HG02588 (cell line): ENCODE measurements around the gene PSENEN.
"Not testable (repeated sequence)": the region's sequence is repeated elsewhere in the genome, so short reads cannot be mapped to it uniquely, and the experiment has no call there.

ENCODE experiments used
- ATAC-seq: cut with Tn5 transposase; IDR thresholded peaks from one replicate; pipeline ENCODE4 v1.9.1; 2021; ENCODE audit warnings: mild to moderate bottlenecking, moderate library complexity; ENCODE audit not compliant: unreplicated experiment

PSENEN gene

DNA sequence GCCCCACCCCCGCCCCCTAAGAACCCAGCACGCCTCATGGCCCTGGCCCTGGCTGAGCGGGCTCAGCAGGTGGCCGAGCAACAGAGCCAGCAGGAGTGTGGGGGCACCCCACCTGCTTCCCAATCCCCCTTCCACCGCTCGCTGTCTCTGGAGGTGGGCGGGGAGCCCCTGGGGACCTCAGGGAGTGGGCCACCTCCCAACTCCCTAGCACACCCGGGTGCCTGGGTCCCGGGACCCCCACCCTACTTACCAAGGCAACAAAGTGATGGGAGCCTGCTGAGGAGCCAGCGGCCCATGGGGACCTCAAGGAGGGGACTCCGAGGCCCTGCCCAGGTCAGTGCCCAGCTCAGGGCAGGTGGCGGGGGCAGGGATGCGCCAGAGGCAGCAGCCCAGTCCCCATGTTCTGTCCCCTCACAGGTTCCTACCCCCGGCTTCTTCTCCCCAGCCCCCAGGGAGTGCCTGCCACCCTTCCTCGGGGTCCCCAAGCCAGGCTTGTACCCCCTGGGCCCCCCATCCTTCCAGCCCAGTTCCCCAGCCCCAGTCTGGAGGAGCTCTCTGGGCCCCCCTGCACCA lies 41.9 kb downstream of the PSENEN start:
- no peak for ATAC-seq

GRCh38 chr19:35788205-35788960 lies 42.9 kb downstream of the PSENEN start:
- ATAC-seq = no peak

DNA sequence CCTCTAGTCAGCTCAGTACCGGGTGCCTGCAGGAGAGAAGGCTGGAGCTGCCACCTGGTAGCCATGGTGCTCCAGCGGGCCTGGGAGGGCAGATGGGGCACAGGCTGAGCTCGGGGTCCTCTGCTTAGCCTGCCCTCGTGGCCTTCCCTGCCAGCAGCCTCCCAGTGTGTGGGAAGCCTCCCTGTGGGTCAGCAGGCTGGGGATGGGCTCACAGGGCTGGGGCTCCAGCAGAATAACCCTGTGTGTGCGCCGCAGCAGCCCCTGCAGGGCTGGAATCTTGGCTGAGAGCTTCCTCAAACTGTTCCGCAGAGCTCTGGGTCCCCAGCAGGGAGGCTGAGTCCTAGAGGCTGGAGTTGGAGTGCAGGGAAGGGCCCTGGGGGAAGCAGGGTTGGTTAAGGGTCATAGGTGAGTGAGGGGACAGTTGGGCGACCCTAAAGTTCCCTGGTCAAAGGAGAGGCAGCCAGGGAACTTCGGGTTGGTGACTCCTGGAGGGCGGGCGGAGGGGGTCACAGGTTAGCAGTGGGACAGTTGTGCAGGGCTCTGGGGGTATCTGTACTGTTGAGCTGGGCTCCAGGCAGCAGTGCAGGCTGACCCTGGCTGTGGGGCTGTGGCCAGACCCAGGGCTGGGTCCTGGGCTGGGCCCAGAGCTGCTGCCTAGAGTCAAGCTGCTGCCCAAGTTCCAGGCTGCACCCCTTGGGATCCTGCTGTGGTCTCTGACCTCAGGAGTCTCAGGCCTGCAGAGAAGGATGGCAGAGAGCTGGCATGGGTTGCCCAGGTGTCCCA lies 43.9 kb downstream of the PSENEN start:
- no peak for ATAC-seq

DNA sequence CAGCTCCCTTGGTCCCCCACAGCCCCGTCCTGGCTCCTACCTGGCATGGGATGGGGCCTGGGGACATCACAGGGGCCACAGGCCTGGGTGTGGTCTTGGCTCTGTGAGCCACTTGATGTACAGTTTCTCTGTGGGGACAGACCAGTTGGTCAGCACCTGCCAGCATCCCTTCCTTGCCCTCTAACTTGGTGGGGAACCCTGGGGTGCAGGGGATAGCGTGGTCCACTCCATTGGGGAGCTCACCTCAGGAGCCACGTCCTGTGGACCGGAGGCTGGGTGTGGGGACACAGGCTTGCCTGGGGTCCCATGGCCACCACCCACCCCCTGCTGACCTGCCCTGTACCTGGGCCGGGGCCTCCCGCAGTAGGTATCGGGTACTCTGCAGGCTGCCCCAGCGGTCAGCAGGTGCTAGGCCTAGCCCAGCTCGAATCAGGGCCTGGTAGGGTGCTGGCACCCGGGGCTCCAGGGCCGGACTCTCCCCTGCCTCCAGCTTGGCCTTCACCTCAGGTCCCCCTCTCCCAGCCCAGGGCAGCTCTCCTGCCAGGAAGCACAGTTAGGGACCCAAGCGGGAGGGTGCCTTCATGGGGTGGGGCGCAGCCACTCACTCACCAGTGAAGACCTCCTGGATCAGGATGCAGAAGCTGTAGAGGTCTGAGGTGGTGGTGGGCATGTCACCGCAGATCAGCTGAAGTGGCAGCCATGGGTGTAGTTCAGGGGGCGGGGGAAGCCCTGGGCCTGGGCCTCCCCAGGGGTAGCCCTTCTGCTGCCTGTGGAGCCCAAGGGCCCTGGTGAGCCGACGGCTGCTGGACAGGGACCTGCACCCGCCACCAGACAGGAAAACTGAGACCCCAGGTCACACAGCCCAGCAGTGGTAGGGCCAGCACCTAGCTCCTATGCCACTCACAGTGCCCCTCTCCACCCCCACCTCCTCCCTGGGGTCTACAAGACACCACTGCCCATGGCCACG lies 44.8 kb downstream of the PSENEN start:
- no peak for ATAC-seq

GRCh38 chr19:35790981-35791813 lies 45.7 kb downstream of the PSENEN start:
- ATAC-seq = no peak

GRCh38 chr19:35791814-35792279 lies 46.4 kb downstream of the PSENEN start:
- no peak for ATAC-seq

DNA sequence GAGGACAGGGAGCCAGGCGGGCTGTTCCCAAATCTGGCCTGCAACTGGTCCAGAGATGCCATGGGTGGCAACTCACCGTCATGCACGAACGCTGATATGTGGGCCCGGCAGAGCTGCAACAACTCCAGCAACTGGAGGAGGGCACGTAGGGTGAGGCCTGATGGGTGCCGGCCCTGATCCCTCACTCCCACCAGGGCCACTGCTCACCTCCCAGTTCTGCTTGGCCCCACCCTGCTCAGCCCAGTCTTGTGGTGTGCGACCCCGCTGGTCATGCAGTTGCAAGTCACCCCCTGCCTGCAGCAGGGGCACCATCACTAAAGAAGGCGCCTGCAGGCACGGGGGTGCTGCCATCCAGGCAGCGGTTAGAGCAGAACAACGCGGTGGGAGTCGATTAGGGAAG lies 46.9 kb downstream of the PSENEN start:
- no peak for ATAC-seq

GRCh38 chr19:35792888-35793287 lies 47.4 kb downstream of the PSENEN start:
- ATAC-seq = no peak

DNA sequence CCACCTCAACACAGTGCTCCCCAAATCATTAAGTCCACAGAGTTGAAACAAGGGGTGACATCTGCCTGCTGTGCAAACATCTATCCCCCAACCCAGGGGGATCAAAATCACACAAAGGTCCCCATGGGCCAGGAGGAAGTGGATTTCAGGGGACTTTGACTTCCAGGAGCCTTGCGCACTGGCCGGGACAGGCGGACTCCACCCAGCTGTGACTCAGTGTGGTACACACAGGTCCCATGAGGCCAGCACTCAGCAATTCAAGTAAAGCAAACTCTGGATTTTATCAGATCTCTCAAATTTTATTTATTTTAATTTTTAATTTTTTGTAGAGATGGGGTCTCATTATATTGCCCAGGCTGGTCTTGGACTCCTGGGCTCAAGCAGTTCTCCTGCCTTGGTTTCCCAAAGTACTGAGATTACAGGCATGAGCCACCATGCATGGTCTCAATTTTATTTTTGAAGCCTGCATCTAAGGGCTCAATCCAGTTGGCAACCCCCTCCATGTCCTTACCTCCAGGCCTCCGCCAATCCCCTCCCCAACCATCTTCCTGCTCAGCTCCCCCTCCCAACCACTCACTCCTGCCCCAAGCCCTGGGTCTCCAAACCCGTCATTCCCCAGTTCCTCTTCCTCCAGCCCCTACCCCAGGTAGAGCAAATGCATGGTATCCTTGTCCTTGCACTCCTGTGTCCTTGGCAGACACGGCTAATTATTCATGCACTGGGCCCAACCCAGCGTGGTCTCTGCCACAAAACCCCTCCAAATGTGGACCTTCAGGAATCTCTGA lies 48.1 kb downstream of the PSENEN start:
- no peak for ATAC-seq

GRCh38 chr19:35795564-35795963 lies 50.1 kb downstream of the PSENEN start:
- ATAC-seq = not testable (repeated sequence)
